HG02938 (cell line): ENCODE data around the gene NEK7.

Experiments used
- ATAC-seq: cut with Tn5 transposase; IDR thresholded peaks from one replicate; pipeline ENCODE4 v1.9.1; 2021; ENCODE audit warnings: mild to moderate bottlenecking, moderate library complexity; ENCODE audit not compliant: unreplicated experiment

NEK7 gene

DNA sequence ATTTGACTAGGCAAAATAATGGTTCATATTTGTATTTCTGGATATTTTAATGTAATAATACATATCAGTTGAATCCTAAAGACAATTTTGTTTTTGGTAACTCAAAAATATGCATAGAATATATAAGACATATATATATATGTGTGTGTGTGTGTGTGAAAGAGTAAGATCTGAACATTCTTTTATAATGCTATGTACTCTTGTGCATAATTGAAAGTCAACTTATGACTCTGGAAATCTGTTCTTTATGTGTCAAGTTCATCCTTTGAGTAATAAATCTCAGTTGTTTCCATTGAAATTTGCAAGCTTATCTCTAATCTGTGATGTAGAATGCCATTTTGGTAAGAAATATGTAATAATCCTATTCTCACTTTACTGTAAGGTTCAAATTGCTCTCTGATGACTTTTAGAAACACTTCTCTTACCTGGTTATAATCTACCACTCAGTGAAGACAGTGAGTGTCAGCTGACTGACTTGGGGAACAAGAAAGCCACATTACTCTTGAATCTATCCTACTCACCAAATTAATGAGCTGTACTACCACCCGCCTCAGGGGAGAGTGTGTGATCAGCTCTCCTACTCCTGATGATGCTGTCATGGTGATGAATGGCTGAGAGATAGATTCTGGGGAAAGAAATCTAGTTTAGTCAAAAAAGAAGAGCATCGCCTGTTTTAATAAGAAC, 15.0 kb upstream of the NEK7 start:
- ATAC-seq = no peak

DNA sequence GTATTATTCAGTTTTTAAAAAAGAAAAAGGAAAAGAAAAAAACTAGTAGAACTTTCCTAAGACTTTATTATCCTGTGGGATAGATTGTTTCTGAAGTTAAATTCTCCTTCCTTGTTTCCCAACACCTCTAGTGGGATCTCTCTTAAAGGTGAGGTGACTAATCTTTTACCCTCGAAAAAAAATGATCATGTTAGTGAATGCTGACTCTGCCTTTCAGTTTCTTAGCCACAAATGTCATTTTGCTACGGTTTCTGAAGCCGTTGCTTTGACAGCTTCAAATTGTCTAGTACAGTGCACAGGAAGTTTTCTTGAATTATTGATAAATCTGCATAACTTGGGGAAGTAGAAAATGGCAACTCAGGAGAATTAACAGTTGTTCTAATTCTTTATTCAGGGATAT, 13.0 kb upstream of the NEK7 start:
- peak; percentile 62 for ATAC-seq

DNA sequence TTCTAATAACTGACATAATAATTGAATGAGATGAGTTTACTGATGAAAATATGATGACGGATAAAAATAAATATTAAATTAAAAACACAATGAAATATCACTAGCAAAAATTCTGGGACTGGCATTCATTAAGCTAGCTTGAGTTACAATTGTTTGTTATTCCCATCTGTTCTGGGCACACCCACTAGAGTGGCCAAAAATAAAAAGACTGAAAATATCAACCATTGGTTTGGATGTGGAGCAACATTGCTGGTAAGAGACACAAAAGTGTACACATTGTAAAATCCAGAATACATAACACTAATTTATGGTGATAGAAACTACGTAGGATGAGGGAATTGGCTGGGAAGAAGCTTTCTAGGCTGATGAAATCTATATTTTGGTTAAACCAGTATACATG, 9.6 kb upstream of the NEK7 start:
- ATAC-seq = no peak

DNA sequence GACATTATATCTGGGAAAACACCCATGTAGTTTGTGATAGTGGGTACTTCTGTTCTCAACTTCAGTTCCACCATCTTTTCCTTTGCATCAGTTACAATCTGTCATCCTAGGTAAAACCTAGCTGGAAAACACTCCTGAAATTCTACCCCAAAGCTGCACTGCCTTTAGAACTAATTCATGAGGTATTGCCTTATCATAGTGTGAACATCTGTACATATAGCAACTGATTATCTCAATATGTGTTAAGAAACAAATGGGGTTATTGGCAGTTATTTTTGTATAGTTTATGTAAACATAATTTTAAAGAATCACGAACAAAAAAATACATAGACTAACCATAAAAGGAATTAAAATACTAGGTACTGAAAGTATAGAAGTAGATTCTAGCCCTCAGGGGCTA, 6.4 kb upstream of the NEK7 start:
- ATAC-seq = no peak

DNA sequence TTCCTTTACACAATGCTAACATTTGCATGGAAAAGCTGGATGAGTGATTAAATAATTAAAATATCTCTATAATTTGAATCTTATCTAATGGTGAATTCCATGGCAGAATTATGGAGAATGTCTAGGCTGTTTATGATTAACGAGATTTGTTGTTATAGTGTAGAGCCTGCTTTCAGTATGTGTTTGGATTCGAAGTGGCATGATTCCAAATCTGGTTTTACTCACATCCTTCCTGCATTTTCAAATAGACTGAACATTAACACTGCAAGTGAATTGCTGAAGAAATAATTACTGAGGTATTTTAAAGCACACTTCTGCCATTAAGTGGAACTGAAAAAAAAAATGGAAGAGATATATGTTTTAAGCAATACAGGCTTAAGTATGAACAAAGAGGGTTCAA, 5.1 kb upstream of the NEK7 start:
- ATAC-seq = no peak

DNA sequence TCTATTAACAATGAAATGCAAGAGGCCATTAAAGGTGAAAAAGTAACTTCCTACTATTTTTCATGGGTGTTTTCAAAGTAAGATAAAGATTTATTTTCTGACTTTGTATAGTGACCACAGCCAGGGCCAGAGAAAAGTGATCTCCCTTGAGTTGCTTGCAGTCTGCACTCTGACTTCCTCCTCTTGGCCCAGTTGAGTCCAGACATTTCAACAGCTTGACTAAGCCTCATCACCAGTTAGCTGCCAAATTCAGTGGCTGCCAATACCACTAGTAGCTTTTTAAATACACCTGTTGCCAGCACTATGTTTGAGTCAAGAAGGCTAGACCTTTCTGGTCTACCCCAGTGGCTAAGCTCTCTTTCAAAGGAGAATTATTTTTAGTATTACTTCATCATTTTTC, 3.7 kb upstream of the NEK7 start:
- no peak for ATAC-seq

DNA sequence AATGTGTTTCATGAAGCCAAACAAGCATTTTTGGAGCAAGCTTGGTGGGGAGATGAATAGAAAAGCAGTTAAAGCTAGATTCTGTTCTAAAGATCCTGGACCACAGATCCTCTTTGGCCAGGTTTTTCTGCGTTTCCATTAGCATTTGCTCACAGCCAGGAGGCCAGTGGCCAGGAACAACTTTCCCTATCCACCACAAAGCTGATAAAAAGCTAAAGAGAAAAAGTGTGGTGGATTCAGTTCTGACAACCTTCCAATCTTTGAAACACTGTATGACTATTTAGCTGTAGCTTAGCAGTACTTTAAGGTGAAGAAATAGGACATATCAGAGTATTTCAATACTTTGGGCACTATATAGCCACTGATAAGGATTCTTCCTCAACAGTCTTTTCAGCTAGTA, 3.0 kb upstream of the NEK7 start:
- ATAC-seq = no peak

DNA sequence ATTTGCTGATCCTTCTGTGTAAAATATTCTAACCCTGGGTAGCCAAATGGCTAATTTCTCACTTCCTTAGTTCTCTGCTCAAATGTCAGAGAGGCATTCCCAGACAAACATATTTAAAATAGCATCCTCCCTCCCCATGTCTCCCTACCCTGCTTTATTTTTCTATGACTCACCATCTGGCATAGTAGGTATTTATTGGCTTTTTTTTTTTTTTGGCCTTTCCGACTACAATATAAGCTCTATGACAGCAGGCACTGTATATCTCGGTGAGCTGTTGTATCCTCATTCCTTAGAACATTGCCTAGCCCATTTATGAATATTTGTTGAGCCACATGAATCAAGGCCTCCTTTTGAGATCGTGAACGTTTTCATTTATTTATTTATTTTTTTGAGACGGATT, 1.5 kb upstream of the NEK7 start:
- no peak for ATAC-seq

DNA sequence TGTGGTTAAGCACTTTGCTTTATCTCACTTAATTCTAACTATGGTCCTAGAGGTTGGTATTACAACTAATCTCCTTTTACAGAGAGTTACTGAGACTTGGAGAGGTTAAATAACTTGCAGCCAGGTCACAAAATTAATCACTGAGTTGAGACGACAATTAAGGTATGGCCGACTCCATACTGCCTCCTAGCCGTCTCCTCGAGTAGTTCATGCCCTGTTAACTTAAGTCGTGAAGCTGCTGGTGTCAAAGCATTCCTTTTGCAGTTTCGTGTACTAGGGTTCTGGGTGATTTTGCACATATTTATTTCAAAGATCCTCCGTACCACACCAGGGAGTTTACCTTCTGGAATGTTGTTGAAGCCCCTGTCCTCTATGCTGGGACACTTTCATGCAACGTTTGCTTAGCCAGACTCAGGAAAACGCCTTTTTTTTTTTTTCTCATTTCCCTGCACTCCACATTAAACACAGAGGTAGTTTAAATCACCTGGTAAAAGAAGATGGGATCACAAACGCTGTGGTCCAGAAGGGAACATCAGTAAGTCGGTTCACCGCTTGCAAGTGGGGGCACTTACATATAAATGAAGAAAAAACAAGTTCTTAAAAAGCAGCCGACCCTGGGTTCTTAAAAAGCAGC, 570 bp upstream of the NEK7 start:
- ATAC-seq = peak; percentile 28

DNA sequence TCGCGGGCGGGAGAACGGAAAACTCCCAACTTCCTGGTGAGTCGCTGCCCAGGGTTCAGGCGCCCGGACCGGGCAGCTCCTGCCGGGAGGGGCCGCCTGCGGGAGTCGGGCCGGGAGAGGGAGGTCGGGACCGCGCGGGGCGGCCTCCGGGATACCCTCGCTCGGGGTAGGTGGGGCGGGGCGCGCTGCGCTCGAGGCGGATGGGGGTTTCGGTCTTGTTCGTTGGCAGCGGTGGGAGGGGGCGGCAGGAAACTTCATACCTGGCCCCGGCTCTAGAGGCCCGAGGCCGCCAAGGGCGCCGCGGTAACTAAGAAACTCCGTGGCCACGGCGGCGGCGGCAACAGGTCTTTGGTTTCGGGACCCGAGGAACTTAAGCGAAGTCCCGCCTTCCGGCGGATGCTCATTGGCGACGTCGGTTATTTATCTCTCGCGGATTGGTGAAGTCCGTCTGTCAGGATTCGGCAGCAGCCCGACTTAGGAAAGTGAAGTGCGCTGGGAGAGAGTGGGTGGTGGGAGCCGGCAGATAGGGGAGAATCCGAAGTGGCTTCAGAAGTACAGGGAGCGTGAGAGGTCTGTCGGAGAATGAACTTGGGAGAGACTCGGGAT, 546 bp downstream of the NEK7 start:
- ATAC-seq = peak; percentile 45

DNA sequence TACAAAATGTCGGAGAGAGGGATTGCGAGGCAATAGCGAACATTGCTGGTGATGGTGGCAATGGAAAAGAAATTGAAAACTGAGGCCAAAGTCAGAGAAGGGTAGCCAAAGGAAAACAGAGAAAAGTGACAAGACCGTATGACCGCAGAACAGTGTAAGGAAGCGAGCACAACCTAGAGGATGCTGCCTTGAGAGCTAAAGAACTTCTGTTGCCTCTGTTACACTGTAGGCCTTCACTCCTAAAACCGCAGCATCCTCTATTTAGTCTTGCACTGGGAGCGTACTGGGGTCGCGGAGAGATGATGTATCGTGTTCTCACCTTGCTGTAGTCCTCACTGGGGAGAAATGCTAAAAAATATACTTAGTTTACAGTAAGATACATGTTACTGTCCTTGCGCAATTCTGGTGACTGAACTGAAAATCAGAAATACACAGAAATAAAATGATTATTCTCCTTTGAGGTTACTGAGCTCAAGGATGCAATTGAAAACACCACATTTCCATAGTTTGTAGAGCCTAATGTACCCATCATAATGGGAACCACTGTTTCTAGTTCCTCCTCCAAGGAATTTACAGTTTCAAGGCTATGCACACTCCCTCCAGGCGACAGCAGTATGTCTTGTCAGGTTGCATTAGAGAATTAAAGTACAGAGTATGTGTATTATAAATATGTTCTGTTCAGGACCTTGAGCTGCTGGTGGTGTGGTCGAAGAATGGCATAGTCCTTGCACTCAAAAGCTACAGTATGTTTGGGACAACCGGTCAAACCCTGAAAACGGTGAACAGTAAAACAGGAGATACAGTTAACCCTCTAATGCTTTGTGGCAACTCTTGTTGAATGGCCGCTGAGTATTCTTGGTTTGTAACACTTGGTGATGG, 1.3 kb downstream of the NEK7 start:
- no peak for ATAC-seq

DNA sequence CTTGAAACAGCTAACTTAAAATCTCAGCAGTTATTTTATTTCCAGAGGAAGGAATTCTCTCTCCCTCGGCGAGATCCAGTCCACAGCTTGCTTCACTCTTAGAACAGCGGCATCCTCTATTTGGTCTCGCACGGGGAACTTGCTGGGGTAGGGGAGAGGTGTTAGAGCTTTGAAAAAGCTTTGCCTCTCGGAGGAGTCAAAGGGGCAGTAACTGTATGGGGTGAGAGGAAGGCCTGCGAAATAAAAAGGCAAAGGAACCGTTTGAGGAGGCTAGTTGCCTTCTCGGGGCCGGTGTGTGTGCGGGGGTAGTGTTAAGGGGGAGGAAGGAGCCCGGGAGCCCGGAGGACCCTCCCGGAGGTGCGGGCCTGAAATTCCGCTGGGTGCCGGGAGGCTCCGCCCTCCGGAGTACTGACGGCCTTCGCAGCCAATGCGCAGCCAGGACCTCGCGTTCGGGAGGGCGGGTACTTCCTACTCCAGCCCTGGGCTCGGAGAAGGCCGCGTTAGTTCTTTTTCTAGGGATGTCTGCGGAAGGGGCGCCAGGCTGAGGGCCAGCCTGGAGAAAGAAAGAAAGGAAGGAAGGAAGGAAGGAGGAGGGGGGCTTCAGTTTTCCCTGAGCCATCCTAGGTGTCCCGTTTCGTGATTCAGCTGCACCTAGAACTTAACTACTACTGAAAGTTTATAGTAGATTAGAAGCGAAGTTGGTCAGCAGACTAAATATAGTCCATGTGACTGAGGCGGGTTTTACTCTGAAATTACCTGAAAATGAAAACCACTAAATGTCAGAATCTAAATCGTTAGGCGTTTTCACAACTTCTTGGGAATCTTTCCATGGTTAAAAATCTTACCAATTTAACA, 2.2 kb downstream of the NEK7 start:
- peak; percentile 57 for ATAC-seq

DNA sequence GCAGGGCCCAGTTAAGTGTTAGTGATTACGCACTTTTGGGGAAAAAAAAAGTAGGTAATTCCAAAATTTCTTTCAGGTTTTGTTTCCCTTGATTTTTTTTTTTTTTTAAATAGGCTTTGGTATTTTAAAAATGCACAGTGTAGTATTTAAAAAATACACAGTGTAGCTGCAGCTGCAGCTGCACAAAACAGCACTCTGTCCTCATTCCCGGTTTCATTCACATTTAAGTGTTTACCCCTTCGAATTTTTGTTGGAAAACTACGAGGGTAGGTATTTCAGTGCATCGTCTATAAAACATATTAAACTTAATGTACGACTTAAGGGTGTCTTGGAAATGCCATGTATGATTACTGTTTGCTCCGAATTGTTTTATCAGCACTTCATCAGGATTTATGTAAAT, 3.4 kb downstream of the NEK7 start:
- ATAC-seq = no peak

DNA sequence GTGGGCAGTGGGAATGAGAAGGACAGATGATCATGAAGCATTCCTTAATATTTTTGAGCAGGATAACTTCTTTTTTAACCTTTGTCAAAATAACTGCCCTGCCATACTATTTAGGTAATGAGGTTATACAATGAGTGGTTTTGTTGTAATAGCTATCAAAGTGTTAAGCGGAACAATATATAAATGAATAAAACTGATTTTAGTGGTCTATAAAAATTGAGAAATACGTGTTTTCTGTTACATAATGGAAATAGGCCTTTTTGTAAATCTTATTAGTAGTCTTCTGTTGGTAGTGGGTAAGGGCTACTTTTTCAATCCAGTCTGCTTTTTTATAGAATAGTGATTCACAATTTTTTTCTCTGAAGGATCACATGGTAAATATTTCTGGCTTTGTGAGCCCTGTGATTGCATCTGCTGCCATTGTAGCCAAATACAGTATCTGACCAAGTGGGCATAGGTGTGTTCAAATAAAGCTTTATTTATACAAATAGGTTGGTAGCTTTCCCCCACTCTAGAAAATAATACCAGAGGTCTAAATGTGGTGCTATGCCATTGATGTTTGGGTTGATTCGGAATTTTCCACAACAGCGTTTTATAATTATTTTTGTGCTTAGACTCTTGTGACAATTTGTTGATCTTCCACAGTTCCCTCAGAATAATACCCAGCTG, 4.3 kb downstream of the NEK7 start:
- no peak for ATAC-seq

DNA sequence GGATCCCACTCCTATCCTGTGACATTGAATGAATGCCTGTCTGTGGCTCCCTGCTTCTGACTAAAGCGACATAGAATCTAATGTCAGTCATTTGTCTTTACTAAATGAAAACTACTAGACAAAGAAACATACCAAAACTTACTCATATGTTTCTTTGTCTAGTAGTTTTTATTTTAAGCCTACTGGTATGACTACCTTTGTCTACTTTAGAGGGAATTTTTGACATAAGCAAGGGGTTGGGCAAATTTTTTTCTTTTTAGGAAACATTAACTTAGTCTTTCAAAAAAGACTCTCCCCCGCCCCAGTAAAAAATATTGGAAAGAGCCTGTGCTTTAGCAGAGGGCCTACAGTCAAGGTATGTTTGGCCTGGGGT, 4.9 kb downstream of the NEK7 start:
- no peak for ATAC-seq

DNA sequence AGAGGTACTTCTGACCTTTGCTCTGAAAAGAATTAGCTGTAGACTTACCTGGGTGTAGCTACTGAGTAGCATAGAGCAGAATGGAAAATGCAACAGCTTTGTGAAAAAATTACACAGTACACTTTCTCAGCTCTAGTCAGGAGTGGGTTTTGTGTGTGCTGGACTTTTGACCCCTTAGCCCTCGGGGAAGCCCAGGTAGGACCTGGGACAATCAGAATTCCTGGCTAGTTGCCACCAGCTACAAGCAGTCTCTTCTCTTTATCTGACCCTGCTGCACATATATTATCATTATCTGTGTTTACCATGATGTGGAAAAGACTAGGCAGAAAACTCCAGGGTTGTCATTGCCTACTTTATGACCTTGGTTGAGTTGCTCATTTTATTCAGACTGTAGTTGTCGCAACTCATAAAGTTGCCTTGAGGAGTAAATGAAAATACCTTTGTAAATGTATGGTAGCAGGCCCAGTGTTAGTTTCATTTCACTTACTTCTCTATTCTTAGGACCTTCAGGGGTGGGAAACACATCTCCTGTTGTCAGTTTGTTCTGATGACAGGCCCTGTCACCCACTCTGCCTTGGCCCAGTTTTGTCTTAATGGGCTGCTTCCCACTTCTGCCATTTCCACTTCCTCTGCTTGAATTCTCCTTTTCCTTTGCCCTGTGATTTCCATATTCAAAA, 5.4 kb downstream of the NEK7 start:
- peak; percentile 16 for ATAC-seq

DNA sequence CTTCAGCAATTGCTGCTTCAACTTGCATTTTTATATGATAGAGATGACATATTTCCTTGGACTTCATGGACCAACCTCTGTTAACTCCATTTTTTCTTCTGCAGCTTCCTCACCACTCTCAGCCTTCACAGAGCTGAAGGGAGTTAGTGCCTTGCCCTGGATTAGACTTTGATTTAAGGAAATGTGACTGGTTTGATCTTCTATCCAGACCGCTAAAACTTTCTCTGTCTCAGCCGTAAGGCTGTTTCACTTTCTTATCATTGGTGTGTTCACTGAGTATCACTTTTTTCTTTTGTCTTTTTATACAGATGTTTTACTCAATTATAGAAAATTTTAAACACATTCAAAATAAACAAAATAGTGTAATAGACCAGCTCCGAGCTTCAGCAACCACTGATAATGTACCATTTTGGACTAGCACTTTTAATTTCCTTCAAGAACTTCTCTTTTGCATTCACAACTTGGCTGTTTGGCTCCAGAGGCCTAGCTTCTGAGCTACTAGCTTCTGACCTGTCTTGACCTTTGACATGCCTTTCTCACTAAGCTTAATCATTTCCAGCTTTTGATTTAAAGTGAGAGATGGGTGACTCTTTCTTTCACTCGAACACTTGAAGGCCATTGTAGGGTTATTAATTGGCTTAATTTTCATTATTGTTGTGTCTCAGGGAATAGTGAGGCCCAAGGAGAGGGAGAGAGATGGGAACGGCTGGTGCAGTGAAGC, 9.3 kb downstream of the NEK7 start:
- ATAC-seq = no peak

DNA sequence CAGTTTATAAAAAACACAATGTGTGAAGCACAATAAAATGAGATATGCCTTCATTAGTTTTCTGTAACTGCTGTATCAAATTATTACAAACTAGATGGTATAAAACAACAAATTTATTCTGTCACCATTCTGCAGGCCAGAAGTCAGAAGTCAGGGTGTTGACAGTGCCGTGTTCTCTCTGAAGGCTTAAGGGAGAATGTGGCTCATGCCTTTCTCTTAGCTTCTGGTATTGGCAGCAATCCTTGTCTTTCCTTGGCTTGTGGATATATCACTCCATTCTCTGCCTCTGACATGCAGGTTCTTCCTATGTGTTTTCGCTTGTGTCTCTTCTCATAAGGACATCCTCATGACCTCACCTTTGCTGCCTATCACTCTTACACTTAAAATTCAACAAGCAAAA, 10.1 kb downstream of the NEK7 start:
- no peak for ATAC-seq

DNA sequence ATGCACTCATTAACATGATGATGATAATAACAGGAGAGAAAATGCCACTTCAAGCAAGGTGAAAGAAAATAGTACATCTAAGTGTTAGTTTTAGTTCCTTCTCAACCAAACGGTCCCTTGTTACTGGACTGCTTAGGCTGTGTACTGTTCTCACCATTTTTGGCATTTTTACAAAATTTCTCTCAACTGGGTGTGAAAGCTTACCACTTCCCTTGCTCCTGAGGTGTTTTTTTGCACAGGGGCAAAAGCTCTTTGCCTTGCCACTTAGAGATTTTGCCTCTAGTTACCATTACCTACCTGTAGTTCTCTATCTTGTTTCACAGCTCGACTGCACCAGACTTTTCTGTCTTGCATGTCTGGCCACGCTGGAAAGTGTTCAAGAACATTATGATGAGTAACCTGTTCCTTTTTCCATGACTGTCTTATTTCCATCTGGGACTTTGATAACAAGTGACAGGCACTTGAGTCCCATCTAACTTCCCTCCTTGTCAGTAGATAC, 10.7 kb downstream of the NEK7 start:
- peak; percentile 47 for ATAC-seq
